BLaER1 treated with 17β-estradiol and CSF1 and Interleukin-3, amounts not matched to agents 10 nM and 100 nM (cell line): ENCODE measurements around the gene STIM2.
"Not testable (repeated sequence)": the region's sequence is repeated elsewhere in the genome, so short reads cannot be mapped to it uniquely, and the experiment has no call there.

Experiments used
- H3K27ac ChIP-seq, 11 experiments: shearing (Covaris generic); formaldehyde crosslinking; 2 replicates each; pipeline ENCODE4 v1.8.1; 2022
- H3K27me3 ChIP-seq, 11 experiments: shearing (Covaris generic); formaldehyde crosslinking; 2 replicates each; pipeline ENCODE4 v1.8.1; 2022
- H3K36me3 ChIP-seq, 11 experiments: shearing (Covaris generic); formaldehyde crosslinking; 2 replicates each; pipeline ENCODE4 v1.8.1; 2022
- H3K4me1 ChIP-seq, 10 experiments: shearing (Covaris generic); formaldehyde crosslinking; 2 replicates each; pipeline ENCODE4 v1.8.1; 2022
- H3K4me2 ChIP-seq, 11 experiments: shearing (Covaris generic); formaldehyde crosslinking; 2 replicates each; pipeline ENCODE4 v1.8.1; 2022
- H3K4me3 ChIP-seq, 10 experiments: shearing (Covaris generic); formaldehyde crosslinking; 2 replicates each; pipeline ENCODE4 v1.8.1; 2022
- H3K9ac ChIP-seq, 11 experiments: shearing (Covaris generic); formaldehyde crosslinking; 2 replicates each; pipeline ENCODE4 v1.8.1; 2022
- H3K9me3 ChIP-seq, 11 experiments: shearing (Covaris generic); formaldehyde crosslinking; replicated peaks in 1 of 11; 2 replicates each; pipeline ENCODE4 v1.8.1; 2022
- H4K20me1 ChIP-seq, 11 experiments: shearing (Covaris generic); formaldehyde crosslinking; 2 replicates each; pipeline ENCODE4 v1.8.1; 2022
- Cebpa-rat ChIP-seq, 11 experiments: shearing (Covaris generic); IDR thresholded peaks; 2 replicates each; pipeline ENCODE4 v1.8.1; 2022

Gene STIM2

GRCh38 chr4:27020203-27020602, 159.6 kb downstream of the STIM2 start:
- Histone ChIP-seq H3K27ac (no peak overlapping the region), H4K20me1 (0 out of 22 replicates have a peak, but pooled peaks cover 0 to 4% (median 0%) of the 10 kb centered on the region in 11 experiments), H3K4me3 (no peak overlapping the region), H3K4me2 (no peak overlapping the region), H3K4me1 (peaks cover 0 to 8% (median 0%) of the 10 kb centered on the region in 10 experiments; a peak in 4 of 20 replicates), H3K27me3 (no peaks in the 10 kb centered on the region), H3K9me3 (peaks cover 0 to 11% (median 4%) of the 10 kb centered on the region in 11 experiments; a peak in 8 of 22 replicates), H3K36me3 (peaks cover 46 to 99% (median 88%) of the 10 kb centered on the region in 11 experiments), H3K9ac (no peak overlapping the region)
- no peak for TF ChIP-seq Cebpa-rat (IDR thresholded peaks at IDR 0.05)

- Histone ChIP-seq H3K36me3 (peaks cover 46 to 95% (median 85%) of the 10 kb centered on the region in 11 experiments), H4K20me1 (0 out of 22 replicates have a peak, but pooled peaks cover 0 to 4% (median 0%) of the 10 kb centered on the region in 11 experiments), H3K4me3 (no peak overlapping the region), H3K9ac (no peak overlapping the region), H3K4me2 (no peak overlapping the region), H3K9me3 (peaks cover 0 to 8% (median 1%) of the 10 kb centered on the region in 11 experiments; a peak in 5 of 22 replicates), H3K27ac (no peak overlapping the region), H3K4me1 (peaks cover 0 to 8% (median 0%) of the 10 kb centered on the region in 10 experiments; a peak in 4 of 20 replicates), H3K27me3 (no peaks in the 10 kb centered on the region)
- no peak for TF ChIP-seq Cebpa-rat (IDR thresholded peaks at IDR 0.05)
Observed at GRCh38 chr4:27020603-27021002, 160.0 kb downstream of the STIM2 start.

DNA sequence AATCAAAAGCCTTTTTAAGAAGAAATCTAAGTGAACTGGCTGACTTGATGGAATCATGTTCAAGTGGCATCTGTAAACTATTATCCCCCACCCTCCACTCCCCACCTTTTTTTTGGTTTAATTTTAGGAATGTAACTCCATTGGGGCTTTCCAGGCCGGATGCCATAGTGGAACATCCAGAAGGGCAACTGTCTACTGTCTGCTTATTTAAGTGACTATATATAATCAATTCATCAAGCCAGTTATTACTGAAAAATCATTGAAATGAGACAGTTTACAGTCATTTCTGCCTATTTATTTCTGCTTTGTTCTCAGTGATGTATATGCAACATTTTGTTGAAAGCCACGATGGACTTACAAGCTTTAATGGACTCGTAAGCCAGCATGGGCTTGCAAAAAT, 162.3 kb downstream of the STIM2 start:
- no peak overlapping the region for H3K27ac ChIP-seq
- H3K4me2 ChIP-seq = no peak overlapping the region
- H3K4me3 ChIP-seq = no peak overlapping the region
- no peaks in the 10 kb centered on the region for H3K27me3 ChIP-seq
- TF ChIP-seq Cebpa-rat (IDR thresholded peaks at IDR 0.05) = no peak
- peaks cover 0 to 11% (median 0%) of the 10 kb centered on the region in 10 experiments; a peak in 4 of 20 replicates for H3K4me1 ChIP-seq
- H3K9ac ChIP-seq = no peak overlapping the region
- H3K9me3 ChIP-seq = no peaks in the 10 kb centered on the region
- H4K20me1 ChIP-seq = 0 out of 22 replicates have a peak, but pooled peaks cover 0 to 4% (median 0%) of the 10 kb centered on the region in 11 experiments
- H3K36me3 ChIP-seq = peaks cover 41 to 71% (median 65%) of the 10 kb centered on the region in 11 experiments

GRCh38 chr4:27023366-27023765, 162.7 kb downstream of the STIM2 start:
- H3K9ac ChIP-seq = no peak overlapping the region
- H3K36me3 ChIP-seq = peaks cover 36 to 67% (median 60%) of the 10 kb centered on the region in 11 experiments
- TF ChIP-seq Cebpa-rat (IDR thresholded peaks at IDR 0.05) = no peak
- H3K9me3 ChIP-seq = no peaks in the 10 kb centered on the region
- H3K4me3 ChIP-seq = no peak overlapping the region
- 0 out of 22 replicates have a peak, but pooled peaks cover 0 to 4% (median 0%) of the 10 kb centered on the region in 11 experiments for H4K20me1 ChIP-seq
- peaks cover 0 to 11% (median 0%) of the 10 kb centered on the region in 10 experiments; a peak in 3 of 20 replicates for H3K4me1 ChIP-seq
- no peak overlapping the region for H3K4me2 ChIP-seq
- no peak overlapping the region for H3K27ac ChIP-seq
- no peaks in the 10 kb centered on the region for H3K27me3 ChIP-seq

- no peak overlapping the region for H3K27ac ChIP-seq
- no peak overlapping the region for H3K4me3 ChIP-seq
- no peak for TF ChIP-seq Cebpa-rat (IDR thresholded peaks at IDR 0.05)
- peaks cover 23 to 53% (median 46%) of the 10 kb centered on the region in 11 experiments for H3K36me3 ChIP-seq
- H3K4me2 ChIP-seq = no peak overlapping the region
- H3K9ac ChIP-seq = no peak overlapping the region
- H3K27me3 ChIP-seq = no peaks in the 10 kb centered on the region
- H3K9me3 ChIP-seq = no peaks in the 10 kb centered on the region
- peaks cover 0 to 11% (median 0%) of the 10 kb centered on the region in 10 experiments; a peak in 3 of 20 replicates for H3K4me1 ChIP-seq
- 0 out of 22 replicates have a peak, but pooled peaks cover 0 to 4% (median 0%) of the 10 kb centered on the region in 11 experiments for H4K20me1 ChIP-seq
Observed at GRCh38 chr4:27024805-27025204, 164.2 kb downstream of the STIM2 start.

DNA sequence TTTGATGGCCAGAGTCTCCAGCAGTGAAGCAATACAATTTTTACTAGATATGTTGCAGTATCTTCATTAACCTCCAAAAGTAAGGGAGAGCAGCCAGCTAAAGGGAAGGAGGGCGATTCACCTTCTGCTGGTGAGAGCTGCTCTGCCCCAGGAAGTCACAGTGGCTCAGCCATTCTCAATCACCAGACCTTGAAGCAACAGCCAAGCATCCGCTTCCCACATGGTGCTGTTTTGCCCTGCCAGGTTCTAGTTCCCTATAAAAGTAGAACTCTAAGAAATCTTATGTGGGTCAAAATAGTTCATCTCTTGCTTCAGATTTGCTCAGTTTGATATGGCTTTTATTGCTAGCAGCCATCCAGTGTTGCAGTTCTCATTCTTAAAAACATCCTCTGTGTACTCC, 166.8 kb downstream of the STIM2 start:
- H3K27me3 ChIP-seq = no peaks in the 10 kb centered on the region
- no peak for TF ChIP-seq Cebpa-rat (IDR thresholded peaks at IDR 0.05)

DNA sequence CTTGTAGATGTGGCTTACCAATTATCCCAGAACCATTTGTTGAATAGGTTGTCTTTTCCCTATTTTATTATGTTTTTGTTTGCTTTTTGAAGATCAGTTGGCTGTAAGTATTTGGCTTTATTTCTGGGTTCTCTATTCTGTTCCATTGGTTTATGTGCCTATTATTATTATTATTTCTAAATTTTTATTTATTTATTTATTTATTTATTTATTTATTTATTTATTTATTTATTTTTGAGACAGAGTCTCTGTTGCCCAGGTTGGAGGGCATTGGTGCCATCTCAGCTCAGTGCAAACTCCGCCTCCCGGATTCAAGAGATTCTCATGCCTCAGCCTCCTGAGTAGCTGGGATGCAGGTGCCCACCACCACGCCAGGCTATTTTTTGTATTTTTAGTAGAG, 174.5 kb downstream of the STIM2 start:
- not testable (repeated sequence) for H4K20me1 ChIP-seq, H3K27ac ChIP-seq, H3K4me1 ChIP-seq, H3K4me3 ChIP-seq, H3K9ac ChIP-seq, H3K36me3 ChIP-seq, H3K27me3 ChIP-seq, H3K4me2 ChIP-seq
- H3K9me3 ChIP-seq = peaks cover 15 to 37% (median 30%) of the 10 kb centered on the region in 11 experiments

More for the DNA sequence above, 166.8 kb downstream of the STIM2 start:
- Histone ChIP-seq H4K20me1 (peaks cover 0 to 4% (median 0%) of the 10 kb centered on the region in 11 experiments; a peak in 1 of 22 replicates), H3K4me2 (no peak overlapping the region), H3K9me3 (no peaks in the 10 kb centered on the region), H3K4me3 (no peak overlapping the region), H3K36me3 (peaks cover 12 to 27% (median 21%) of the 10 kb centered on the region in 11 experiments), H3K27ac (no peak overlapping the region), H3K4me1 (peaks cover 0 to 9% (median 0%) of the 10 kb centered on the region in 10 experiments; a peak in 1 of 20 replicates), H3K9ac (no peak overlapping the region)

GRCh38 chr4:27040356-27040755, 179.7 kb downstream of the STIM2 start:
- Histone ChIP-seq H3K27me3 (no peaks in the 10 kb centered on the region), H3K4me1 (peaks cover 13 to 25% (median 18%) of the 10 kb centered on the region in 10 experiments), H3K4me3 (peak overlapping the region in 2 of 10 experiments; percentile 19 to 26; a peak in 3 of 20 replicates), H3K9me3 (peaks cover 33 to 54% (median 46%) of the 10 kb centered on the region in 11 experiments), H3K9ac (peak overlapping the region in 5 of 11 experiments; percentile 27 to 63 (median 52); a peak in 7 of 22 replicates), H3K4me2 (peak overlapping the region; percentile 69 to 95 (median 78)), H3K36me3 (no peaks in the 10 kb centered on the region; a peak in 1 of 22 replicates), H4K20me1 (no peaks in the 10 kb centered on the region), H3K27ac (peak overlapping the region in 10 of 11 experiments; percentile 18 to 80 (median 64); a peak in 19 of 22 replicates)
- no peak; a peak in 1 of 22 replicates for TF ChIP-seq Cebpa-rat (IDR thresholded peaks at IDR 0.05)

DNA sequence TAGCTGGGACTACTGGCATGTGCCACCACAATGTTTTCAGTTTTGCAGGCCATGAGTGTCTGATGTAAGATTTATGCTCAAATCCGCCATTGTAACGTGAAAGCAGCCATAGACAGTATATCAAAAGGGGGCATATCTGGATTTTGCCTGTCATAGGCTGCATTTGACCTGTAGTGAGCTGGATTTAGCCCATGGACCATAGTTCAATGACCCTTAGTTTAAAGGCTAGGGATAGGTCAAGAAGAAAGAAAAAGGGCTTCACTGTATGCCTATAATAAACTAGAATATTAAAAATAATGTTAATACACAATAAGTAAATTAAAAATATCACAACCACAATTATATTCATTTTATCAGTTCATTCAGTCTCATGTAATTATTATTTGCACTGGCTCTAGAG, 181.8 kb downstream of the STIM2 start:
- H3K9me3 ChIP-seq = peaks cover 16 to 37% (median 30%) of the 10 kb centered on the region in 11 experiments
- H3K4me3 ChIP-seq = no peak overlapping the region
- no peak for TF ChIP-seq Cebpa-rat (IDR thresholded peaks at IDR 0.05)
- peaks cover 13 to 25% (median 18%) of the 10 kb centered on the region in 10 experiments for H3K4me1 ChIP-seq
- no peak overlapping the region for H3K27ac ChIP-seq
- H3K4me2 ChIP-seq = no peak overlapping the region
- H3K36me3 ChIP-seq = no peaks in the 10 kb centered on the region; a peak in 1 of 22 replicates
- H3K27me3 ChIP-seq = no peaks in the 10 kb centered on the region
- H4K20me1 ChIP-seq = no peaks in the 10 kb centered on the region
- no peak overlapping the region for H3K9ac ChIP-seq
